ENCODE results near the gene RNF121. TPM values are rescaled to one million over a fixed set of nuclear protein-coding genes. Genes with fewer than 3 reads are reported as not detected.

The RNF121 gene
- total RNA-seq, 4 donors from 2014 or later, result 43.7 to 83.9 (median 52.4) TPM

DNA sequence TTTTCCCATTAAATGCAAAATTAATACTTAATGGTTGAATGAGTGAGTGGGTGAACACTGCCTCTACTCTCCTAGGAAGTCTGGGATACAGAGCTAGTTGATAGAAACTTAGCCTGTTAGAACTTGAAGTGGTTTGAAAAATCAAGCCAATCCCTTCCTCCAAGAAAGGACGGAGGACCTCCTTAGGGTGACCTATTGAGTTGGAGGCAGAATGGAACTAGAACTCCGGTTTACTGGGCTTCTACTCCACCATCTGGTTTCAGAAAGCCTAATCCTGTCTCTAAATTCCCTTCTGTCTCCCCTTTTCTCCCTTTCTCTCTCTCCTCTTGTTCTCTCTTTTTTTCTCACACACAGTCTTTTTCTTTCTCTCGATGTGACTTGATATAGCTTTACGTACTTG lies 50.2 kb downstream of the RNF121 start:
- Histone ChIP-seq H3K4me3 (no peak overlapping the region), H3K36me3 (peaks cover 0 to 34% (median 0%) of the 10 kb centered on the region in 3 donors), H3K9me3 (no peaks in the 10 kb centered on the region), H3K27ac (no peak overlapping the region), H3K4me1 (no peaks in the 10 kb centered on the region), H3K27me3 (no peaks in the 10 kb centered on the region)
- no peak for TF ChIP-seq POLR2A (IDR thresholded peaks at IDR 0.05)
- TF ChIP-seq, protein P1, sequence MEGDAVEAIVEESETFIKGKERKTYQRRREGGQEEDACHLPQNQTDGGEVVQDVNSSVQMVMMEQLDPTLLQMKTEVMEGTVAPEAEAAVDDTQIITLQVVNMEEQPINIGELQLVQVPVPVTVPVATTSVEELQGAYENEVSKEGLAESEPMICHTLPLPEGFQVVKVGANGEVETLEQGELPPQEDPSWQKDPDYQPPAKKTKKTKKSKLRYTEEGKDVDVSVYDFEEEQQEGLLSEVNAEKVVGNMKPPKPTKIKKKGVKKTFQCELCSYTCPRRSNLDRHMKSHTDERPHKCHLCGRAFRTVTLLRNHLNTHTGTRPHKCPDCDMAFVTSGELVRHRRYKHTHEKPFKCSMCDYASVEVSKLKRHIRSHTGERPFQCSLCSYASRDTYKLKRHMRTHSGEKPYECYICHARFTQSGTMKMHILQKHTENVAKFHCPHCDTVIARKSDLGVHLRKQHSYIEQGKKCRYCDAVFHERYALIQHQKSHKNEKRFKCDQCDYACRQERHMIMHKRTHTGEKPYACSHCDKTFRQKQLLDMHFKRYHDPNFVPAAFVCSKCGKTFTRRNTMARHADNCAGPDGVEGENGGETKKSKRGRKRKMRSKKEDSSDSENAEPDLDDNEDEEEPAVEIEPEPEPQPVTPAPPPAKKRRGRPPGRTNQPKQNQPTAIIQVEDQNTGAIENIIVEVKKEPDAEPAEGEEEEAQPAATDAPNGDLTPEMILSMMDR (IDR thresholded peaks at IDR 0.05), result no peak
- no peak for DNase-seq

DNA sequence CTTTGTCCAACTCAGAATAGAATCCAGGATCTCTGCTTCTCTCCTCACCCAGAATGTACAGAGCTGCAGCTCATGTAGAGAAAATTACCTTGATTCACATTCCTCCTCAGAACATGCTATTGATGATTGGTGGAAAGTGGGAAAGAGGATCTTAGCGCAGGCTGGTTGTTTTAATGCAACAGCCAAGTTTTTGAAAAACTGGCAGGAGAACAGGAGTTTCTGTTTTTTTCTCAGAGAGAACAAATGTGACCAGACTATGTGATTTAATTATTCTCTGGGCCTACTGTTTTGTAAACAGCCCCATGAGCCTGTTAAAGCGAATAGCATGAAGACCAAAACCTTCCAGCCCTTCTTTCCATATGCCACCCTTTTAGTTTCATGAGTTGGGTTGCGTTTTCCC lies 50.8 kb downstream of the RNF121 start:
- no peaks in the 10 kb centered on the region for H3K4me1 ChIP-seq
- TF ChIP-seq, protein P1 (IDR thresholded peaks at IDR 0.05), result no peak

DNA sequence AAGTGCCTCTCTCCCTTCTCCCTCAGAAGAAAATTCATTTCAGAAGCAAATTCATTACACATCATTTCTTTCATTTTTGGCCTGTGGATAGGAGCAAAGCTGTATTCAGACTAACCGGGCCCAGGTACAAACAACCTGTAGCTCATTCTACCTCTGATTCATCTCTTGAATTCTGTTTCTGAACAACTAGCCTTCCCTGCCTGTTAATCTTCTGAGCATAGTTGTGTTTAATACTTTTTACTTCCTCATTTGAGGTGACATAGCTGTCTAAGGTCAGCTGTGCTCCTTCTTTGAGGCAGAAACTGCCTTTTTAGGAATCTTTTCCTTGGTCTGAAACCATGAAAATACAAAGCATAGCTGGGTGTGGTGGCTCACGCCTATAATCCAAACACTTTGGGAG lies 57.3 kb downstream of the RNF121 start:
- Histone ChIP-seq H3K27ac (peak overlapping the region in 1 of 4 donors; percentile 44), H3K4me3 (no peak overlapping the region), H3K27me3 (no peaks in the 10 kb centered on the region), H3K4me1 (no peaks in the 10 kb centered on the region), H3K36me3 (peaks cover 0 to 39% (median 0%) of the 10 kb centered on the region in 3 donors), H3K9me3 (no peaks in the 10 kb centered on the region)
- TF ChIP-seq, protein P1 (IDR thresholded peaks at IDR 0.05), result no peak
- no peak for TF ChIP-seq POLR2A (IDR thresholded peaks at IDR 0.05)
- DNase-seq, result no peak

More for the DNA sequence above, 50.8 kb downstream of the RNF121 start:
- Histone ChIP-seq H3K4me3 (no peak overlapping the region), H3K36me3 (peaks cover 0 to 35% (median 0%) of the 10 kb centered on the region in 3 donors), H3K27ac (no peak overlapping the region), H3K9me3 (no peaks in the 10 kb centered on the region), H3K27me3 (no peaks in the 10 kb centered on the region)
- DNase-seq, result no peak

GRCh38 chr11:71987521-71987920 lies 58.7 kb downstream of the RNF121 start:
- Histone ChIP-seq H3K36me3 (peaks cover 0 to 39% (median 0%) of the 10 kb centered on the region in 3 donors), H3K4me3 (no peak overlapping the region), H3K27ac (no peak overlapping the region), H3K27me3 (no peaks in the 10 kb centered on the region), H3K4me1 (no peaks in the 10 kb centered on the region), H3K9me3 (no peaks in the 10 kb centered on the region)
- TF ChIP-seq, protein P1 (IDR thresholded peaks at IDR 0.05), result no peak
- TF ChIP-seq POLR2A (IDR thresholded peaks at IDR 0.05), result no peak
- no peak for DNase-seq

DNA sequence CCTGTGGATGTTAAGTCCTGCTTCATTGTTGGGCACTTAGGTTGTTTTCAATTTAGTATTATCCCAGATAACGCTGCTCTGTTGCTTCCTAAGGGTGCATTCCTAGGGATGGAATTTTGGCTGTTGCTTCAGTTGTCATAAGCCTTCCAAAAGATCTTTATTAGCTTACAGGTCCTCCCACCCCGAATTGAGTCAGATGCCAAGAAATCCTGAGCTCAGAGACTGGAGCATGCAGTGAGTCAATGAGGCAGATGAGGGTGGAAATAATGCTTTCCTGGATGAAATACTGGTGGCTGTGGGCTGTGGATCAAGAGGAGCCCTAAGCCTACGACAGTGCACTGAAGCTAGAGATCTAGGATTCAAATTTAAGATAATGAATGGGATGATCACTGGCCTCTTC lies 59.2 kb downstream of the RNF121 start:
- Histone ChIP-seq H3K9me3 (no peaks in the 10 kb centered on the region), H3K27ac (peak overlapping the region in 1 of 4 donors; percentile 7), H3K36me3 (peaks cover 0 to 39% (median 0%) of the 10 kb centered on the region in 3 donors), H3K27me3 (no peaks in the 10 kb centered on the region), H3K4me3 (no peak overlapping the region), H3K4me1 (no peaks in the 10 kb centered on the region)
- DNase-seq, result no peak
- TF ChIP-seq POLR2A (IDR thresholded peaks at IDR 0.05), result no peak
- TF ChIP-seq, protein P1 (IDR thresholded peaks at IDR 0.05), result no peak

GRCh38 chr11:71990701-71991100 lies 61.9 kb downstream of the RNF121 start:
- Histone ChIP-seq H3K4me3 (no peak overlapping the region), H3K36me3 (peaks cover 0 to 17% (median 0%) of the 10 kb centered on the region in 3 donors), H3K27ac (peak overlapping the region in 1 of 4 donors; percentile 15), H3K27me3 (no peaks in the 10 kb centered on the region), H3K9me3 (no peaks in the 10 kb centered on the region), H3K4me1 (no peaks in the 10 kb centered on the region)
- TF ChIP-seq, protein P1 (IDR thresholded peaks at IDR 0.05), result no peak
- no peak for TF ChIP-seq POLR2A (IDR thresholded peaks at IDR 0.05)
- DNase-seq, result no peak
